ENCODE measurements around the gene MAP3K14. TPM values are rescaled to one million over a fixed set of nuclear protein-coding genes. Genes with fewer than 3 reads are reported as not detected.

Gene MAP3K14
- total RNA-seq, 1 experiment from 2014 or later, result 16.8 TPM

DNA sequence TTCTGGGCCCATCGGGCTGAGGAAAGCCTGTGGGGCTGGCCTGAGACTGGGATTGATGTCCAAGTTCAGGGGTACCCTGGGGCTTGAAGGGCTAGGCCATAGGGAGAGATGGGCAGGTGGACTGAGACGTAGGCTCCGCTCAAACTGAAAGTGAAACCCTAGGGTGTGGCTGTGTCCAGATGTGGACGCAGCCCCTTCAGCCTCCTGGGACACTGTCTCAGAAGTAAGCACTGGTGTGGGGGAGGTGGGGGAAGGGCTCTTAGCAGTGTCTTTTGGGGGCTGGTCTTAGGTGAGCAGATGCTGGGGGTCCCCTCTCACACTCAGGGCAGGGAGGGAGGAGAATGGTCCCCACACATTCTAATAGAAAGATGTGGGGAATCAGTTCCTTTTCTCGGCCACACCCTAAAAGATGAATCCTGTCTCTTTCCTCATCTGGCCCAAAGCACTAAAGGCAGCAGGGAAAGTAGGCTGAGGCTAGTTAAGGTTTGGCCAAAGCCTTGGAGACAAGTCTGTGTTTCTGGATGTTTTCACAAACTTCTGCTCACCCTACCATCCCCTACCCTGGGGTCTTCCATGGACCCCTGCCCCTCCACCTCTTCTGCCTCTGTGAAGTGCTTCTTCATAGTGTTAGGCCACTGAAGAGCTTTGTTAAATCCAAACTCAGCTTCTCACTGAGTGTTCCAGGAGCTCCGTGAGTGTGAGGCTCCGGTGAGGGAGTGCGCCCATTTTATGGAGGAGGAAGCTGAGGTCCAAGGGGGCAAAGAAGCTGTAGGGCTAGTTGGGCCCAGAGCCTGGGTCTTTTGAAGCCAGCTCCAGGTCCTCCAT, 89.5 kb downstream of the MAP3K14 start:
- CTCF ChIA-PET, result interaction anchor here (0.7 kb wide), 1 partner anchor 92 kb away, joined by 3 read pairs; the partner anchor contains the start of gene ACBD4
- Histone ChIP-seq H3K4me1 (ENCODE audit: insufficient read depth, low read length) (peaks cover 72% of the 10 kb centered on the region), H3K79me2 (ENCODE audit: low read length) (0 out of 2 replicates have a peak, but pooled peaks cover 5% of the 10 kb centered on the region), H3K4me2 (ENCODE audit: low read length) (no peak overlapping the region), H2AFZ (ENCODE audit: low read length) (no peak overlapping the region), H3K9me2 (replicated peaks; ENCODE audit: low read length) (no peaks in the 10 kb centered on the region), H3K27me3 (ENCODE audit: low read length) (no peaks in the 10 kb centered on the region), H3K9ac (ENCODE audit: low read length) (no peak overlapping the region), H3K9me3 (ENCODE audit: low read length) (no peaks in the 10 kb centered on the region), H3F3A (ENCODE audit: low read length, unreplicated experiment) (no peaks in the 10 kb centered on the region), H4K20me1 (ENCODE audit: low read length) (no peaks in the 10 kb centered on the region), H3K27ac (ENCODE audit: low read length) (no peak overlapping the region), H3K36me3 (ENCODE audit: low read depth, low read length) (no peaks in the 10 kb centered on the region), H3K4me3 (ENCODE audit: low read length) (no peak overlapping the region)
- DNase-seq (no peak), ATAC-seq (no peak)
- intact Hi-C loops (cut with micrococcal nuclease), result no loop called here
- POLR2A ChIA-PET (ENCODE audit: unreplicated experiment), result no interaction called here
- BruUV-seq (replicated peaks), result no TSS peak
- TF ChIP-seq EZH2phosphoT487 (IDR thresholded peaks at IDR 0.05; ENCODE audit: borderline replicate concordance, low read length) (no peak), EZH2 (IDR thresholded peaks at IDR 0.05; ENCODE audit: low read length, unreplicated experiment) (no peak), CTCF (conservative IDR thresholded peaks at IDR 0.05; ENCODE audit: low read depth, low read length) (no peak)

- Histone ChIP-seq H3K79me2 (ENCODE audit: low read length) (0 out of 2 replicates have a peak, but pooled peaks cover 6% of the 10 kb centered on the region), H3K9me2 (replicated peaks; ENCODE audit: low read length) (no peaks in the 10 kb centered on the region), H3K4me1 (ENCODE audit: insufficient read depth, low read length) (peaks cover 73% of the 10 kb centered on the region), H3K9ac (ENCODE audit: low read length) (no peak overlapping the region), H3K4me3 (ENCODE audit: low read length) (no peak overlapping the region), H3K9me3 (ENCODE audit: low read length) (no peaks in the 10 kb centered on the region), H4K20me1 (ENCODE audit: low read length) (no peaks in the 10 kb centered on the region), H3K27me3 (ENCODE audit: low read length) (no peaks in the 10 kb centered on the region), H3K27ac (ENCODE audit: low read length) (no peak overlapping the region; the same call in 1 of the 2 replicates), H3K4me2 (ENCODE audit: low read length) (peak overlapping the region; percentile 45; the same call in 1 of the 2 replicates), H3F3A (ENCODE audit: low read length, unreplicated experiment) (no peaks in the 10 kb centered on the region), H3K36me3 (ENCODE audit: low read depth, low read length) (no peaks in the 10 kb centered on the region), H2AFZ (ENCODE audit: low read length) (no peak overlapping the region)
- TF ChIP-seq CTCF (conservative IDR thresholded peaks at IDR 0.05; ENCODE audit: low read depth, low read length) (no peak), EZH2 (IDR thresholded peaks at IDR 0.05; ENCODE audit: low read length, unreplicated experiment) (no peak), EZH2phosphoT487 (IDR thresholded peaks at IDR 0.05; ENCODE audit: borderline replicate concordance, low read length) (no peak)
- ChIA-PET POLR2A (ENCODE audit: unreplicated experiment) (no interaction called here), CTCF (interaction anchor here (0.6 kb wide), 1 partner anchor 78 kb away, joined by 3 read pairs; no protein-coding TSS in a partner anchor)
- no TSS peak for BruUV-seq (replicated peaks)
- no peak for DNase-seq
- intact Hi-C loops (cut with micrococcal nuclease), result no loop called here
- ATAC-seq, result no peak
Observed at GRCh38 chr17:45226576-45226975, 90.2 kb downstream of the MAP3K14 start.
